ENCODE results near the gene SIPA1L3. TPM values are rescaled to one million over a fixed set of nuclear protein-coding genes. Genes with fewer than 3 reads are reported as not detected.

The SIPA1L3 gene
- total and polyA plus RNA-seq, 9 of the 15 experiments (the other 6 are each of a cell fraction or from before 2014, with no cell fraction given), result 0.01 to 6.1 (median 2.5) TPM

DNA sequence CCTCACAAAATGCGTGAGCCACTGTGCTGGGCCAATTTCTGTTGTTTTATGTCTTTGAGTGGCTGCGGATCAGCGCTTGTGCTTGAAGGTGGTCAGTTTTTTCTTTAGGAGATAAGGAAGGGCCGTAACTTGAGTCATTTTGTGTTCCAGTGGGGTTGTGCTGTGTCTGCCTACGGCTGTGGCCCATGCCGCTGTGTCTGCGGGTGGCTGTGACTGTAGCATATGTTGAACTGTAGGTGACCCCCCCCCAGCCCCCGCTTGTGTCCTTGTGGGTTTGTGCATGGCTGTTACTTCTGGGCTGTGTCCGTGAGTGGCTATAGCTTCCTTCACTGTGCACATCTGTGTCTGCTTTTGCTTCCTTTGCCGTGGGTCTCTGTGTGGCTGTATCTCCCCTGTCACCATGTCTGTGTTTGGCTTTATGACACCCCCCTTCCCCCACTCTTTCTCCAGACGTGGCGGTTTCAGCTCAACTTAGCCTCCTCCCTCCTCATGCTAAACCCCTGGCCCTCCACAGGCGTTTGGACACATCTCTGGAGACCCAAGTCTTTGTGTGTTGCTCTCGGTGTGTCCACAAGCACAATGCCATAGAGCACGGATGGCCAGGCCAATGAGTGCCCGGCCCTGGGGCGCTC, 348.5 kb downstream of the SIPA1L3 start (continued):
- TF ChIP-seq, protein P1, sequence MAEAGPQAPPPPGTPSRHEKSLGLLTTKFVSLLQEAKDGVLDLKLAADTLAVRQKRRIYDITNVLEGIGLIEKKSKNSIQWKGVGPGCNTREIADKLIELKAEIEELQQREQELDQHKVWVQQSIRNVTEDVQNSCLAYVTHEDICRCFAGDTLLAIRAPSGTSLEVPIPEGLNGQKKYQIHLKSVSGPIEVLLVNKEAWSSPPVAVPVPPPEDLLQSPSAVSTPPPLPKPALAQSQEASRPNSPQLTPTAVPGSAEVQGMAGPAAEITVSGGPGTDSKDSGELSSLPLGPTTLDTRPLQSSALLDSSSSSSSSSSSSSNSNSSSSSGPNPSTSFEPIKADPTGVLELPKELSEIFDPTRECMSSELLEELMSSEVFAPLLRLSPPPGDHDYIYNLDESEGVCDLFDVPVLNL (CRISPR knock-in tag; IDR thresholded peaks at IDR 0.05; ENCODE audit: low read depth), result no peak
- TF ChIP-seq NFE2 (IDR thresholded peaks at IDR 0.05; ENCODE audit: low read depth) (no peak), TAL1 (IDR thresholded peaks at IDR 0.05) (no peak), HNRNPK (IDR thresholded peaks at IDR 0.05; ENCODE audit: low read depth, low read length, poor library complexity, severe bottlenecking) (no peak), CBX5 (IDR thresholded peaks at IDR 0.05; ENCODE audit: borderline replicate concordance, low read depth) (no peak), BACH1 (tag; IDR thresholded peaks at IDR 0.05) (no peak), NFE2L1 (tag; IDR thresholded peaks at IDR 0.05; ENCODE audit: borderline replicate concordance, low read depth) (no peak), BCOR (IDR thresholded peaks at IDR 0.05) (peak; percentile 41; the same call in 1 of the 2 replicates), NR3C1 (CRISPR knock-in tag; IDR thresholded peaks at IDR 0.05) (no peak), NR2C1 (IDR thresholded peaks at IDR 0.05) (no peak), NR2C1 (tag; IDR thresholded peaks at IDR 0.05) (no peak), ZNF583 (CRISPR knock-in tag; IDR thresholded peaks at IDR 0.05) (no peak), CAMTA2 (CRISPR knock-in tag; conservative IDR thresholded peaks at IDR 0.05) (no peak), MTA3 (IDR thresholded peaks at IDR 0.05; ENCODE audit: borderline replicate concordance) (no peak), ZNF644 (tag; IDR thresholded peaks at IDR 0.05; ENCODE audit: low read depth) (no peak), TAF1 (IDR thresholded peaks at IDR 0.05; ENCODE audit: control insufficient read depth, extremely low read depth, insufficient read depth, low read length, severe bottlenecking) (no peak), SMAD3 (CRISPR knock-in tag; conservative IDR thresholded peaks at IDR 0.05) (no peak)
- TF ChIP-seq, protein P2, sequence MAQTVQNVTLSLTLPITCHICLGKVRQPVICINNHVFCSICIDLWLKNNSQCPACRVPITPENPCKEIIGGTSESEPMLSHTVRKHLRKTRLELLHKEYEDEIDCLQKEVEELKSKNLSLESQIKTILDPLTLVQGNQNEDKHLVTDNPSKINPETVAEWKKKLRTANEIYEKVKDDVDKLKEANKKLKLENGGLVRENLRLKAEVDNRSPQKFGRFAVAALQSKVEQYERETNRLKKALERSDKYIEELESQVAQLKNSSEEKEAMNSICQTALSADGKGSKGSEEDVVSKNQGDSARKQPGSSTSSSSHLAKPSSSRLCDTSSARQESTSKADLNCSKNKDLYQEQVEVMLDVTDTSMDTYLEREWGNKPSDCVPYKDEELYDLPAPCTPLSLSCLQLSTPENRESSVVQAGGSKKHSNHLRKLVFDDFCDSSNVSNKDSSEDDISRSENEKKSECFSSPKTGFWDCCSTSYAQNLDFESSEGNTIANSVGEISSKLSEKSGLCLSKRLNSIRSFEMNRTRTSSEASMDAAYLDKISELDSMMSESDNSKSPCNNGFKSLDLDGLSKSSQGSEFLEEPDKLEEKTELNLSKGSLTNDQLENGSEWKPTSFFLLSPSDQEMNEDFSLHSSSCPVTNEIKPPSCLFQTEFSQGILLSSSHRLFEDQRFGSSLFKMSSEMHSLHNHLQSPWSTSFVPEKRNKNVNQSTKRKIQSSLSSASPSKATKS (CRISPR knock-in tag; IDR thresholded peaks at IDR 0.05), result no peak
- TF ChIP-seq, protein P3, sequence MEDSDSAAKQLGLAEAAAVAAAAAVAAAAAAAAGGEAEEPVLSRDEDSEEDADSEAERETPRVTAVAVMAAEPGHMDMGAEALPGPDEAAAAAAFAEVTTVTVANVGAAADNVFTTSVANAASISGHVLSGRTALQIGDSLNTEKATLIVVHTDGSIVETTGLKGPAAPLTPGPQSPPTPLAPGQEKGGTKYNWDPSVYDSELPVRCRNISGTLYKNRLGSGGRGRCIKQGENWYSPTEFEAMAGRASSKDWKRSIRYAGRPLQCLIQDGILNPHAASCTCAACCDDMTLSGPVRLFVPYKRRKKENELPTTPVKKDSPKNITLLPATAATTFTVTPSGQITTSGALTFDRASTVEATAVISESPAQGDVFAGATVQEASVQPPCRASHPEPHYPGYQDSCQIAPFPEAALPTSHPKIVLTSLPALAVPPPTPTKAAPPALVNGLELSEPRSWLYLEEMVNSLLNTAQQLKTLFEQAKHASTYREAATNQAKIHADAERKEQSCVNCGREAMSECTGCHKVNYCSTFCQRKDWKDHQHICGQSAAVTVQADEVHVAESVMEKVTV (CRISPR knock-in tag; IDR thresholded peaks at IDR 0.05), result no peak
- TF ChIP-seq, protein P4, sequence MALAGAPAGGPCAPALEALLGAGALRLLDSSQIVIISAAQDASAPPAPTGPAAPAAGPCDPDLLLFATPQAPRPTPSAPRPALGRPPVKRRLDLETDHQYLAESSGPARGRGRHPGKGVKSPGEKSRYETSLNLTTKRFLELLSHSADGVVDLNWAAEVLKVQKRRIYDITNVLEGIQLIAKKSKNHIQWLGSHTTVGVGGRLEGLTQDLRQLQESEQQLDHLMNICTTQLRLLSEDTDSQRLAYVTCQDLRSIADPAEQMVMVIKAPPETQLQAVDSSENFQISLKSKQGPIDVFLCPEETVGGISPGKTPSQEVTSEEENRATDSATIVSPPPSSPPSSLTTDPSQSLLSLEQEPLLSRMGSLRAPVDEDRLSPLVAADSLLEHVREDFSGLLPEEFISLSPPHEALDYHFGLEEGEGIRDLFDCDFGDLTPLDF (CRISPR knock-in tag; IDR thresholded peaks at IDR 0.05), result no peak
- TF ChIP-seq, protein P5, sequence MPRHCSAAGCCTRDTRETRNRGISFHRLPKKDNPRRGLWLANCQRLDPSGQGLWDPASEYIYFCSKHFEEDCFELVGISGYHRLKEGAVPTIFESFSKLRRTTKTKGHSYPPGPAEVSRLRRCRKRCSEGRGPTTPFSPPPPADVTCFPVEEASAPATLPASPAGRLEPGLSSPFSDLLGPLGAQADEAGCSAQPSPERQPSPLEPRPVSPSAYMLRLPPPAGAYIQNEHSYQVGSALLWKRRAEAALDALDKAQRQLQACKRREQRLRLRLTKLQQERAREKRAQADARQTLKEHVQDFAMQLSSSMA (CRISPR knock-in tag; IDR thresholded peaks at IDR 0.05), result no peak

All from K562 (cell line).